ENCODE measurements around the gene NAGS.
A peak's percentile ranks its signal among the peaks of the same experiment; 100 is the strongest.
"Not testable (repeated sequence)": the region's sequence is repeated elsewhere in the genome, so short reads cannot be mapped to it uniquely, and the experiment has no call there.

Gene NAGS

GRCh38 chr17:44014133-44014436 is 9.7 kb downstream of the NAGS start:
- Histone ChIP-seq H2AFZ (ENCODE audit: low read depth, low read length) (no peak overlapping the region), H3K9ac (ENCODE audit: low read length) (peak overlapping the region; percentile 93), H3K27me3 (ENCODE audit: low read depth, low read length) (no peaks in the 10 kb centered on the region), H3K4me1 (ENCODE audit: low read length) (peaks cover 6% of the 10 kb centered on the region), H3K36me3 (replicated peaks; ENCODE audit: low read depth, low read length) (peaks cover 2% of the 10 kb centered on the region), H3K27ac (ENCODE audit: low read length) (no peak overlapping the region), H3K4me3 (ENCODE audit: low read length) (peak overlapping the region; percentile 96), H3K9me3 (ENCODE audit: insufficient read depth, low read length) (no peaks in the 10 kb centered on the region), H3K4me2 (ENCODE audit: low read length) (peak overlapping the region; percentile 91), H3K79me2 (ENCODE audit: low read length) (peaks cover 13% of the 10 kb centered on the region), H4K20me1 (ENCODE audit: insufficient read depth, low read length) (no peaks in the 10 kb centered on the region)
- TF ChIP-seq EZH2phosphoT487 (IDR thresholded peaks at IDR 0.05; ENCODE audit: low read depth) (no peak), CTCF (IDR thresholded peaks at IDR 0.05; ENCODE audit: low read depth, low read length) (no peak)

DNA sequence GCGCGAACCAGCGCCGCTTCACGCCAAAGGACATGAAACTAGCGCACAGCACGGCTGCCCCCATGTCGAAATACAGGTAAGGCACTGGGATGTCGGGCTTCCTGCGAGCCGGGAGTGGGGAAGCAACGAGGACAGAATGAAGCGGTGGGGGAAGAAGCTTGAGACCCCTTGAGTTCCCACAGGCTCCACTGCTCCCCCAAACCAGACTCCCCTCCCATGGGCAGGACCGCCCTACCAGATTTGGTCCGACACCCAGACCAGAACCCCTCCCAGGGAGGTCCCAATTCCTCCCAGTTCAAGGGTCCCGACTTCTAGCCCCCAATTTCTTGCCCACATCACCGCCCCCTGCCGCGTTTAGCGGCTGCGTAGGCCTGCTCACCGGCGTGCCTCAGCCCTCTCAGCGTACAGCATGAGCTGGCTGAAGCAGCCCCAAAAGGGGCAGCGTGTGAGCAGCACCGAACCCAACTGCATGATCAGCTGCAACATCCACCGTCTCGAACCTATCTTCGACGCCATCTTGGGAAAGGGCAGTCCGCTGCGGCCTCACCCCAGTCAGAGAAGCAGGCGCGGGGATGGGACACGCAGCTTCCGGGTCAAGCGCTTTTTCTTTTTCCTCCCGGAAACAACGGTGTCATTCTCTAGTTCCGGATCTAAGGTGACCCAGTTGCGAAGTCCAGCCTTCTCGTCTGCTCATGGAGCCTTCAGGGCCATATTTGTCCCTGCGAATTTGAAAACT is 10.2 kb downstream of the NAGS start, which contains the start of gene TMEM101:
TMEM101 (minus strand) TSS at position 527 of the 736 bp plus-strand sequence; CDS start at position 516, 11 bp downstream.
- Histone ChIP-seq H3K4me1 (ENCODE audit: low read length) (peaks cover 6% of the 10 kb centered on the region), H3K79me2 (ENCODE audit: low read length) (peaks cover 13% of the 10 kb centered on the region), H2AFZ (ENCODE audit: low read depth, low read length) (peak within 1 kb of the TSS; percentile 99), H4K20me1 (ENCODE audit: insufficient read depth, low read length) (no peaks in the 10 kb centered on the region), H3K9me3 (ENCODE audit: insufficient read depth, low read length) (no peaks in the 10 kb centered on the region), H3K36me3 (replicated peaks; ENCODE audit: low read depth, low read length) (peaks cover under 1% of the 10 kb centered on the region), H3K4me3 (ENCODE audit: low read length) (peak within 1 kb of the TSS; percentile 96), H3K27ac (ENCODE audit: low read length) (peak within 1 kb of the TSS; percentile 40), H3K27me3 (ENCODE audit: low read depth, low read length) (no peaks in the 10 kb centered on the region), H3K9ac (ENCODE audit: low read length) (peak within 1 kb of the TSS; percentile 93), H3K4me2 (ENCODE audit: low read length) (peak within 1 kb of the TSS; percentile 91)
- TF ChIP-seq EZH2phosphoT487 (IDR thresholded peaks at IDR 0.05; ENCODE audit: low read depth), result no peak
- no peak for TF ChIP-seq CTCF (IDR thresholded peaks at IDR 0.05; ENCODE audit: low read depth, low read length)

DNA sequence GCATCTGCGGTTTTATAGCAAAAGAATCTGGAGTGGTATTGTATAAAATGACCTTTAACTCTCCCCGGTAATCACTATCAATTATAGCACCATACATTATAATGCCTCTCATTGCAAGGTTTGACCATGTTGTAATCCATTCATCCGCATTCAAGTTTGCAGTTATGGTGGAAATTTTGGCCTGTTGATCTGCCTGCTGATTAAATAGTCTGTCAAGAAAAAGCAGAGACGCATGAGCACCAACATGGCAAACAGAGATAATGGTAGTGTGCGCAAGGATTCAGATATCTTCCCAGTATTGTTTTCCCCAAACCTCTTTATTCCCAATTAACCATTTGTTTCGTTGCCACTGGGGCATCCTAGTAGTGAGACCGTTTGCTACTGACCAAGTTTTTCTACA is 16.8 kb downstream of the NAGS start:
- H3K9me3 ChIP-seq (ENCODE audit: insufficient read depth, low read length); H3K4me3 ChIP-seq (ENCODE audit: low read length); H3K4me2 ChIP-seq (ENCODE audit: low read length); H3K36me3 ChIP-seq (replicated peaks; ENCODE audit: low read depth, low read length); H2AFZ ChIP-seq (ENCODE audit: low read depth, low read length); H4K20me1 ChIP-seq (ENCODE audit: insufficient read depth, low read length); H3K27ac ChIP-seq (ENCODE audit: low read length); H3K9ac ChIP-seq (ENCODE audit: low read length); H3K27me3 ChIP-seq (ENCODE audit: low read depth, low read length); H3K79me2 ChIP-seq (ENCODE audit: low read length): not testable (repeated sequence)
- H3K4me1 ChIP-seq (ENCODE audit: low read length), result peaks cover 12% of the 10 kb centered on the region

GRCh38 chr17:44022246-44022645 is 17.8 kb downstream of the NAGS start:
- H4K20me1 ChIP-seq (ENCODE audit: insufficient read depth, low read length), result 0 out of 2 replicates have a peak, but pooled peaks cover 3% of the 10 kb centered on the region
- peaks cover 12% of the 10 kb centered on the region for H3K4me1 ChIP-seq (ENCODE audit: low read length)
- H3K9ac ChIP-seq (ENCODE audit: low read length), result no peak overlapping the region
- TF ChIP-seq EZH2phosphoT487 (IDR thresholded peaks at IDR 0.05; ENCODE audit: low read depth), result no peak
- TF ChIP-seq CTCF (IDR thresholded peaks at IDR 0.05; ENCODE audit: low read depth, low read length), result no peak
- H3K36me3 ChIP-seq (replicated peaks; ENCODE audit: low read depth, low read length), result peaks cover 3% of the 10 kb centered on the region
- no peaks in the 10 kb centered on the region for H3K27me3 ChIP-seq (ENCODE audit: low read depth, low read length)
- peak overlapping the region; percentile 43; the same call in 1 of the 2 replicates for H3K4me2 ChIP-seq (ENCODE audit: low read length)
- no peaks in the 10 kb centered on the region for H3K9me3 ChIP-seq (ENCODE audit: insufficient read depth, low read length)
- no peak overlapping the region for H3K4me3 ChIP-seq (ENCODE audit: low read length)
- H3K79me2 ChIP-seq (ENCODE audit: low read length), result no peaks in the 10 kb centered on the region
- no peak overlapping the region for H3K27ac ChIP-seq (ENCODE audit: low read length)
- no peak overlapping the region for H2AFZ ChIP-seq (ENCODE audit: low read depth, low read length)

Measured in OCI-LY3 (cell line).